CD4-positive, alpha-beta T cell treated with Interleukin-12 subunit alpha and Interleukin-12 subunit beta, for 1 hour (primary cell): Measurements from ENCODE around the gene PFKFB2.

ENCODE experiments used
- DNase-seq: peaks from one replicate; pipeline ENCODE4 v3.0.0-alpha.2; 2020

The PFKFB2 gene

DNA sequence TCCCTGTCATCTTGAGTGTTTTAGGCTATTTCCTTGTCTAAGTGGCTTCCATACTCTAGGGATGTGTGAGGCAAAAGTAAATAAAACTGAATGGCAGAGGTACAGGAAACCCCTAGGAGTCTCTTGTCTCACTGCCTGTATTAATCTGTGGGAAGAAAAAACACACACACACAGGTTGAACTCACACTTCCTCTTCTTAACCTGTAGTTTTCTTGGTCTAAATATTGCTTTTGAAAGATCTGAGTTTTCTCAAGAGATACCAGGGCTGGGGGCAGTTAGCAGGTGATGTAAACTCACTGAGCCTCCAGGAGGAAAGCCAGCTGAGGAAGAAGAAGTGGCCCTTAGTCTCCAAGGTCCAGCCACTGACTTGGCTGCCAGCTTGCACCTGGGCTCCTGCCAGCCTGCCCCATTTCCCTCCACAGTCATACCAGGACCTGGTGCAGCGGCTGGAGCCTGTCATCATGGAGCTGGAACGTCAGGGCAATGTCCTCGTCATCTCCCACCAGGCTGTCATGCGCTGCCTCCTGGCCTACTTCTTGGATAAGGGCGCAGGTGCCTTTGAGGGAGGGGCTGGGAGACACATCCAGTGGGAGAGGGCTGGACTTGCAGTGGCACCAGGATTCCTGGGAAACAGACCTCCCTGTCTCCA, 16.9 kb downstream of the PFKFB2 start:
- no peak for DNase-seq

DNA sequence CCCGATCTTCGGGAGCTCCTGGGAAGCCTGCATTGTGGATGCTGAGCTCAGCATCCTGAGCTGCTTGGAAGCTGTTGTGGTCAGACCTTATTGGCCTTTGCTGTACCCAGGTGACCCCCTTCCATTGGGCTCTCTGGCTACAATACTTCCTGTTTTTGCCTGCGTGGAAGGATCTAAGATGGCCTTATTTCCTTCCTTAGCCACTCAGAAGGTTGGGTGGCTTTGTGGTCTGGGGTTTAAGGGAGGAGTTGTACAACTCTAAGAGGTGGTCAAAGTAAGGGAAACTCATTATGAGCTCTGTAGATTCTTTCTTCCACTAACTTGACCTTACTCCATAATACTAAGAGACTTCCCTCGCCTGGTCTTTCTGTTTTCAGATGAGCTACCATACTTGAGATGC, 17.7 kb downstream of the PFKFB2 start:
- DNase-seq, result no peak

DNA sequence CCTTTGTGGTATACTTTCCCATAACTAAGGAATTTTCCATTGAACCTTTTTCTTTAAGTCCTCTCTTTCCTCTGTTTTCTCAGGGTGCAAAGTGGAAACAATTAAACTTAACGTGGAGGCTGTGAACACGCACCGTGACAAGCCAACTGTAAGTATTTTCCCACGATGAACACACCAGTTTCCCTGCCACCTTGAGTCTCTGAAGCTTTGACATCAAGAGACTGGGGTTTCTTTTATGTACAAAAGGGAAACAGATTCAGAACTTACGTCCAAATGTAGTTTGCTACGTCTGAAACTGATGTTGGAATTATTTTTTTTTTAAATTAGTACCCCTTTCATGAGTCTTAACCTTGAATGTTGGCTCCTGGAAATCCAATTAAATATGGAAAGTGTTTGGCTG, 18.4 kb downstream of the PFKFB2 start:
- no peak for DNase-seq

DNA sequence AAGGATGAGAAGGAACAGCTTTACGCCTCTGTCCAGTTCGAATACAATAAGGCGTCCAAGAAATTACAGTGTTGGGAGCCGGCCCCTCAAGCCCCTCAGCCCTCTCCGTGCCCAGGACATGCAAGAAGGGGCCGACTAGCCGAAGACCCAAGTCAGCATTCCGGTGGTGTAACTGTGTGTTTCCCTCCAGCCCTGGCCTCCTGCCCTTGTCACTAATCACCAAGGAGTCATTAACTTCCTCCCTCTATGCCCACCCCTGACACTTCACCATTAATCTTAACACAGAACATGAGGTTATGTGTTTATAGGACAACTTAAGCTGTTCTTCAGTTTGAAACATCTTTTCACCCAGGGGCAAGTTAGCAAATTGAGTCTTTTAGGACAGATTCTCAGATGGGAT, 19.2 kb downstream of the PFKFB2 start:
- DNase-seq, result no peak

DNA sequence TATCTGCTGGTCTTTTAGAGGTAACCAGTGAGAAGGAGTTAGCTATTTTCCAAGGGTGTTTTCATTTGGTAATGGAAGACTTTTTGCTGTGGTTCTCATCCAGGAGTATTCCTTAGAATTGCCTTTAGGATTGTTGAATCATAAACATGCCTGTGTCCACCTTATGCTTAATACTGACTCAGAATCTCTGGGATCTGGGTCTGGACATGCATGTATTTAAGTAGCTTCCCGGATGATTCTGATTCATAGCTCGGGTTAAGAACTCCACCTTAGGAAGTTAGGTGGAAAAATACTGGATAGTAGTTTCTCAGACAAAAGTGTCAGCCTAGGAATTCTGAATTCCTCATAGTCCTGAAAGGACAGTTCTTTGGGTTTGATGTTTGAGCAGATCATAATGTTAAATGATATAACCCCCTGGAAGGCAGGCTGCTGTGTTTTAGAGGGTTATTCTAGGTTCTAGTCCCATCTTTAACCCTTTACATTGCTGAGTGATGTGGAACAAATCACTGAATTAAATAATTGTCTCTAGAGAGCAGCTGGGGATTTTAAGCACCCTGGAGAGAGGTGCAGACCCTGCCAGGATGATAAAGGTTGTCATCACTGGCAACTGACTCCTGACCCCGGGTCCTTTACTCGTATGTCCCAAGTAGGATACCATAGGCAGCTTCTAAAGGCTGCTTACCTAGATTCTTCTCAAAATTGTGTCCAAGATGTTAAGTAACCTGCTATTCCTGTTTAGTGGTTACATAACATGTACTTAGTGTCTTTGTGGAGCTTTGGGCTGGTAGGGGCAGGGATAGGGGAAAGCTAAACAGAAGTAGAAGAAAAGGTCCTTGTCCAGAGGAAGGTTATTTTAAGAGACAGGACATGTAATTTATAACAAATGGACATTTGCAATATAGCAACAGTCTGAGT, 21.1 kb downstream of the PFKFB2 start:
- DNase-seq, result no peak

DNA sequence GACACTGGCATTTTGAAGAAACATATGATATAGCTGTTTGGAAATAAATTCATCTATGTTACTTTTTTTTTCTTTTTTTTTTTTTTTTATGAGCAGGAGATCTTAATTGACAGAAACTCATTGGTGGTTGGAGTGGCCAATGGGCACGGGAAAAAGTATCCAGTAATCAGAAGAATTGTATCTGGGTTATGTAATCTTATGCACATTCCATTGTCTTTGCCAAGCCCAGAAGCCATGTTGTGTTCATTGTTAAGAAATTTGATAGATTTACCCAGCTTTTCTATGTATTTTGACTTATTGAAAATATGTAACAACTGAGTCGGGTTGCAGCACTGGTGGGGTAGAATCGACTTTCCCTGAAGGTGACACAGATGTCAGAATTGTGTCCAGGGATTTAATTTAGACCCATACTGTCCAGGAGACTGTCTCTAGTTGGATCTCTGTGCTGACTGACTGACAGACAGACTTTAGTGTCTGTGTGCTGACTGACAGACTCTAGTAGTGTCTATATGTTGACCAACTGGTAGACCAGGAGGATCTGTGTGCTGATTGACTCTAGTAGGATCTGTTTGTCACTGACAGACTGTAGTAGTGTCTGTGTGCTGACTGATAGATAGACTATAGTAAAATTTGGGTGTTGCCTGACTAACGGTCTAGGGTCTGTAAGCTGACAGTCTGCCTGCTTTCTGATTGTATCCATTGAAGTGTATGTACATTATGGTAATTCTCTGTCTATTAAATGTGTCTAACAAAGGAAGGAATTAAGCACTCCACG, 23.3 kb downstream of the PFKFB2 start:
- DNase-seq, result no peak

DNA sequence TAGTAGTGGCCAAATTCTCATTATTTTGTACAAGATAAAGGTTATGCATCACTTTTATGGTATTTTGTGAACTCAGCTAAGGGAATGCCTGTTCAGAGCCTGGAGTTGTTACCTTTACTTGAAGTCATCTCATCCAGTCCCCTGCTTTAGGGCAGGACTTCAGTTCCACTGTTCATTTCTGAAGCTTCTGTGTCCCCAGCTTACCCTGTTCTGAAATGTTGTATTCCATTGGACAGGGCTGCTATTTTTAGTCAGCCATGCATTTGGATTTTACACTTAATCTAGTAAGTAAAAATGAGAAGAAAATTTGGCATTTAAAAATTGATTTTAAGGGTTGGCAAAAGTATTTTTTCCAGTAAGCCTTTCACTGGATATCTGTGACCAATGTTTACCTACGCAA, 23.9 kb downstream of the PFKFB2 start:
- no peak for DNase-seq

DNA sequence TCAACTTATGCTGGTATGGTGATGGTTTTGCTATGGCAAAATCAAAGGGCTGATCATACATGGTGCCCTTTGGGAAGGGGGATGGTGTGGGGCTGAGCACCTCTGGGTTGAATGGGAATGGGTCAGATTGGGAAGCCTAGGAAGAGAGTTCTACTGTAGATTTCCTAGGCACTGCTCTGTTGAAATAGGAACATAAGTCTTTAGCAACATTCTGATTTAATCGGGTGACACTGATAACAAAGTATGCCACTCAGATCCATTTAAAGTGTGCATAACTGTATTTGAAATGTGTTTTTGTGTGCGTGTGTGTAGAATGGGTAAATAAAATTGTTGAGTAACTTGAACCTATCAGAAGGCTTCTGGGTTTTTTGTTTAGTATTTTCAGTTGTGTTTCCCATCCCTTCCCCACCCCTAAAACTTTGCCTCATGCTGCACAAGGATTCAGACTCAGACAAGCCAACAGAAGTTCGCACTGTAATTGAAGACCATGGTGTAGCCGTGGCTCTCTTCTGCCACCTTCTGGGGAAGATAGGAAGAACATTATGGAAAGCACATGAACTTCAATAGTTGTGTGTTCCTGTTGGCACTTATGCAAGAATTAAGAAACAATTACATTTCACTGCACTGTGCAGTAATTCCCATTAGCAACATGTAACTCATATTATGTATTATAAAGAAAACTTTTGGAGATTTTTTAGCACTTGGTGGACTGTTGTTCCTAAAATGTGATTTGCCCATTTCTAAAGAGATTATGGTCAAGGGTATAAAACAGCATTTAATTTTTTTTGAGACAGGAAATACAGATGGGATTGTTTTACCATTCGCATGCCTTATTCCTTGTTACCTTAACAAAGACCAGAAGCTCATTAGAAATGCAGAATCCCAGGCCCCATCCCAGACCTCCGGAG, 24.6 kb downstream of the PFKFB2 start:
- DNase-seq, result peak; percentile 80

DNA sequence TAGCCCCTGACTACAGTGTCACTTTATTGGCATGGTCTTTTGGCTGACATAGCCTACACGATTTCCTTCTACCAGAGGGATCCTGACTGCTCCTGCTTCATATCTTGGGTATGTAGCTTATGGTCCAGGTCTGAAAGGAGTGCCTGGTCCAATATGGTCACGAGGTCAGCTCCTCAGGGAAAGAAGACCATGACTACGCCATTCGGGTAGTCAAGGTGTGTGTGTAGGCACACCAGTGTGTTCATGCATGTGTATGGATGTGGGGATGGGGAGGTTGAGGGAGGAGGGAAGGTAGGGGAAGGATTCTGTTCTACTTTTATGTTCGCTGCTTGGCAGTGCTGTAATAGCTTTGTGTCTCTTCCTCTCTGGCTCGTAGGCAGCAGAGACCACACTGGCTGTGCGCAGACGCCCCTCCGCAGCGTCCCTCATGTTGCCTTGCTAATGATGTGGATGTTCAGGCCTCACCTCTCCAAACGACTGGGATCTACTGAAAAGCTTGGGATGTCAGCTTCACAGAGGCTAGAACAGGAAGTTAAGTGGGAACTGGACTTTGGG, 25.6 kb downstream of the PFKFB2 start:
- no peak for DNase-seq

DNA sequence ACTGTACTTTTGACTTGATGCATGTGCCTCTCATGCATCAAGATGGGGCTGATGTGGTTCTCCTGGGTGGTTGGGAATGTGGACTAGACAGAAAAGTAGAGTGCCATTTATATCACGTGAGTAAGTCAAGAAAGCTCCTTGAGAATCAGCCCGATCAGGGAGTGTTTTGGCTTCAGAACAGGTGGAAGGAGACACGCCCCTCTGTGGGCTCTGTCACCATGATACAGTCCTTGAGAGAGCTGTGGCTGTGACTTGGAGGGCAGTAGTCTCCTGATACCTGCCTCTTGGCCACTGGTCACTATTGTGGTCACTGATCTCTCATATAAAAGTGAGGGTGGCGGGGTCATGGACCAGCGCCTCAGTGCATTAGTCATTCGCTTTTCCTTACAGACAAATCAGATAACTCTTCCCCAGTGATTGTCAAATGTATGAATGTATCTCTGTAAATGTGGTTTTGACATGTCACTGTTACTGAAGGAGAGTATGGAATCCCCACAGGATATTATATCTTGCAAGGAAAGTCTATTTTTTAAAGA, 26.7 kb downstream of the PFKFB2 start:
- no peak for DNase-seq

DNA sequence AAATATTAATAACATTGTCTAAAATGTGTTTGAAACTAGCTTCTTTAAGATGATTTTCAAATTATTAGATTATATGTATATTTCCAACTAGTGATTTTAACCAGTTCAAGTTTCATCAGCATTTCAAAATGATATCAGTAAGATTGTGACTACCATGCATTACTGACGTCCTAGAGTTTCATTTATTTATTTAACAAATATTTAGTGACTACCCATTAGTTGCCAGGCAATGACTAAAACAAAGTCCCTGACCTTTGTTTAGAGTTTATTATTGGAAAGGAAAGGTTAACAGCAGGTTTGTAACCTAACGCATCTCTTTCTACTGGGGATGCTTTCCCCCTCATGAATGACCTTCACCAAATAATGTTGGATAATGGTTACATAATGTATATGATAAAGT, 28.0 kb downstream of the PFKFB2 start:
- DNase-seq, result no peak

DNA sequence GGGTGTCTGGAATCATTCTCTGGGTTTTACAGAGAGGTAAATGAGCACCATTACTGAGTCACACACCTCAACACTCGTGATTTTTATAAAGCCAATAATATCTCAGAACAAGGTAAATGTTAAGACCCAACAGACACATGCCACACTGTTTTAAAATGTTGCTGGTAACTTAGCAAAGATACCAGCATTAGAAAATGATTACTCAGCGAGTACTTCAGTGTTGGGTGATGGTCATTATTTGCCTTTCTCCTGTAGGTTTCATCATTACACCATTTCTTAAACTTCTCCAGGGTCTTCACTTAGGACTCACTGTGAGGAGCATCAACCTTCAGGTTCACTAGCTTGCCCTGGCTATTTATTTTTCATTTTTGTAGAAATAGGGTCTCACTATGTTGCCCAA, 28.7 kb downstream of the PFKFB2 start:
- DNase-seq, result no peak

DNA sequence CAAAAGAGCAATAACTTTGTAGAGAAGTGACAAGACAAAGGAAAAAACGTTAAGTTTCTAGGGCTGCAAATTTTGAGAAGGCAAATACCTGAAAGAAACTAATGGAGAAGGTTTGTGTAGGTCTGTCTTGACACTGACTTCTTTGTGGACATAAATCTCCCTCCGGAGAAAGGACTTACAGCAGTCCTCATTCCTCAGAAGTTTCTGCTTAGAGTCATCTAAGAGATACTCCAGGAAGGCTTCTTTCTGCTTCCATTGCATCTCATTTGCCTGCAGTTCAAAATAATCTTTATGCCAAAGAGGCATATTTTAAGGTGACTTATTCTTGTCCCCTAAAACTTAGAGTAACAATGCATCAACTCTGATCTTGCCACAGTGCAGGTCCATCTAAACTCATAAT, 31.2 kb downstream of the PFKFB2 start:
- no peak for DNase-seq

DNA sequence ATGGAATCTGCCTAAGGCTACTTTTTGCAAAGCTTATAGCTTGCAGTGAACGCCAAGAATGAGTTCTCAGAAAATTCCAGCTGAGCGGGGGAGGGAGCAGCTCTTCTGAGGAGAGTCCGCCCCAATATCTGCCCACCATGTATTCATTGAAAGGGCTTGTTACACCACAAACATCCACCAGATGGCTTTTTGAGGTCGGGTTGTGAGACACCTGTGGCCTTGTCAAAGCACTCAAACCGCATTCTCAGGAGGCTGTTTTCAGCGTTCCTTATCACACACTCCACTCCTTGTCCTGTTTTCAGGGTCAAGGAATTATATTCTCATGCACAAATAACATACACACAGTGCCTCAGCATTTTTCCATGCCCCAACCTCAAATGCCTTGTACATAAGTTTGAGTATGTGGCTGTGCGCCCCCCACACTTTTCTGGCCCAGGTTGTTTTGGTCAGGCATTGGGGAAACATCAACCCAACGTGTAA, 31.7 kb downstream of the PFKFB2 start:
- DNase-seq, result peak; percentile 68

DNA sequence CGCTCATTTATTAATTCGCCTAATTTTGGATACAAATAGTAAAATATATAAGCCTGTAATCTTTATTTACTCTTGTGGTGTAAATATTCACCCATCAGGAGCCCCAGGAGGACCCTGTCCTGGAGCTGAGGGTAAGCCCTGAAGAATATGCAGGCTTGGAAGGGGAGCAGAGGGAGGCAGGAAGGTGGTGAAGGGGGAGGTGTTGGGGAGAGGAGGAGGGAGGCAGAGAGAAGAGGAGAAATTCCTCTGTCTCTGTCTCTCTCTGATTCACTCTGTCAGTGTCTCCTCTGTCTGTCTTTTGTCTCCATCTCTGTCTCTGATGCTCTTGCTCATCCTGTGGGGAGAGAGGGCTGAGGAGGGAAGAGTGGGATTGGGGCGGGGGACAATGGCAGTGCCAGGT, 32.8 kb downstream of the PFKFB2 start:
- no peak for DNase-seq

DNA sequence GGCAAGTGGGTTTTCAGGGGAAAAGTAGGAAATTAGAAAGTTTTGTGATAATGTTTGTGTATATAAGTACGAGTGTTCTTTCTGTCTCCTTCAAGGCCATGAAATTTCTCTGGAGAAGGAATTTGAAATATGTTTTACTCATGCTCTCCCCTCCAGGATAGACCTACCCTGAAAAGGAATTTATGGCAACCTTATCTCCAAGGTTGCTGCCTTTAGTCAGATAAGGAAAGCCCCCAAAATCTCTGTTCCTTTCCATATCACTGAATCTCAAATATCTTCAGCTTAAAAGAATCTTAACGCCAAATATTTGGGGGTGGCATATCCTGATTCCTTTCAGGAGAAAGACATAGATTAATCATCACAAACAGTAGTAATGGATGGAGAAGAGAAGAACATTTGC, 35.1 kb downstream of the PFKFB2 start:
- DNase-seq, result no peak

DNA sequence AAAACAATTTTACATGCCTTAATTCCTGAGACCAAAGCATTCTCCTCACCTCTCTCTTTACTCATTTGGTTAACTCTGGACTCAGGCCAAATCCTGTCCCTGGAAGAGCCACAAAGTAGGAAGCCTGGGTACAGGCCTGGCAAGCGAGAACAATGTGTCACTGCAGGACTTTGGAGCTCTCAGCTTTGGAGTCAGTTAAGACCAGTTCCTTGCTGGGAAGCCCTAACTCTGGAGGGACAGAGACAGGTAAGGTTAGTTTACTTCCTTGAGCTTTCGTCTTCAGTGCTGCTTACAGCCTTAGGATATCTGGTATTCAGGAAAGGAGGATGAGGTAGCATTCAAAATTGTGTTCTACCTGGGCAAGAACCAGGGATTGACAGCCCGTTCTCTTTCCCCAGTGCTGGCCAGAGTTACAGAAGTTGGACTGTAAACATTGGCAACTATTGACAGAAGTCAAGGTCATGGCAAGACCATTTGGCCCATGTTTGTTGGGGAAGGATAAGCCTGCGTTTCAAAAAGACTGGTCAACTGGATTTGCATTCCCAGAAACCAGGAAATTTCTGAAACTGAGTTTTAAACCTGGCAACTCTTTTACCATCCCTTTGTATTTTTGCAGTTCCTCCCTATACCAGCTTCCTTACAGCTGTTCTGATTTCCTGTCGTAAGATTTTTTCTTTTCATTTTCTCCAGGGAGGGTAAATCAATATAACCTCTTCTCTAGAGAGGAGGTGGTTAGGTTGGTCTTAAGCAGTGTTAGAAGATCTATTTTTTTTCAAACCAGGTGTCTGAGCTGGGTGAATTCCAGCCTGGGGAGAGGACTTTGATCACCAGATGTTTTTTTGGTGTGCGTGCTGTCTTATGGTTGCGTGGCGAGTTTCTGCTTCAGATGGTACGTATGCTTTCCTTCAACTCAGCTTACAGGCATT, 35.9 kb downstream of the PFKFB2 start, which contains the start of gene C4BPB:
C4BPB (plus strand) TSS at position 160 of the 926 bp plus-strand sequence; CDS start at position 832, 672 bp downstream.
- peak; percentile 20 for DNase-seq

DNA sequence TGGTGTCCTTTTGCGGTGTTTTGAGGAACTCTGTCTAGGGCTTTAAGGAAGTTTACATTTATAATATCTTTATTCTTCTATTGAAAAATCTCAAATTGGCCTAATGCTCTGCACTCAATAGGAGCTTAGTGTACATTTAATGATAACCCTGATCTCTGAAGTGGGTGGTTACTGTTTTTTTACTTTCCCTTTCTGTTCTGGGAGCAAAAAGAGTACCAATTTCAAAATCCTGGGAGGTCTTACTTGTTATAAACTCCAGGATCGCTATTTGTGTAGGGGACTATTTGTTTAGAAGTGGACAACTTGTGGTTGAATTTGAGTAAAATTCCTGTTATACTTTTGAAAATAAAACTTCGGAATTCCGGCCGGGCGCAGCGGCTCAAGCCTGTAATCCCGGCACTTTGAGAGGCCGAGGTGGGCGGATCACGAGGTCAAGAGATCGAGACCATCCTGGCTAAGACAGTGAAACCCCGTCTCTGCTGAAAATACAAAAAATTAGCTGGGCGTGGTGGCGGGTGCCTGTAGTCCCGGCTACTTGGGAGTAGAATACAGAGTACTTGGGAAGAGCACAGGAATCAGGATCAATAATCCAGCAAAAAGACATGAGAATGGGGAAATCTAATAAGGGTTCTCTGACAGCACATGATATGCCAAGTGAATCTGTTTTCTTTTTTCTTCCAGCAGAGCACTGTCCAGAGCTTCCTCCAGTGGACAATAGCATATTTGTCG, 36.7 kb downstream of the PFKFB2 start:
- DNase-seq, result no peak

DNA sequence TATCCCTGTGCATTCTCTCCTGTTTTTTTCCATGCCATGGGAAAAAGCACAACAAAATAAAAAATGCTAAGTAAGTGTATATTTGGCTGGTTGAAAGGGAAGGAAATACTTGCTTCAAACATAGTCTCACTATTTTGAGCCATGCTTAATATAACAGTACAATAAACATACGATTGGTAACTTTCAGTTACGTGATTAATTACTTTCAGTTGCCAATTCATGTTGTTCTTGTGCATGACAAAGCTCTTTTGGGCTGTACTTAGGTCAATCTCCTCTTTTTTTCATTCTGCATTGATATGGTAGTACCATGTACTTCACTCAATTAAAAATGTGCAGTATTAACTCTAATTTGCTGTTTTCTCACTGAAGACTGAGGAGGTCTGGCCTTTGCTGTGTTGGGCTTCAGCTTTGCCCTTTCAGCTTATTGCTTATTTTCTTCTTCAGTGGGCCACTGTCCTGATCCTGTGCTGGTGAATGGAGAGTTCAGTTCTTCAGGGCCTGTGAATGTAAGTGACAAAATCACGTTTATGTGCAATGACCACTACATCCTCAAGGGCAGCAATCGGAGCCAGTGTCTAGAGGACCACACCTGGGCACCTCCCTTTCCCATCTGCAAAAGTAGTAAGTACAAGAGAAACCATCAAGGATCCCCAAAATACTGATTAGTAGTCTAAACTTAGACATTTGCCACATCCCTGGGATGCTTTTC, 38.3 kb downstream of the PFKFB2 start:
- DNase-seq, result no peak
